SU-DHL-6 (cell line): Measurements from ENCODE around the gene MCAT.

ENCODE experiments used
- H2AFZ ChIP-seq: fragments of 200-600 bp; sonication (generic); 2 replicates; pipeline ENCODE4 v1.6.1; 2014; ENCODE audit warnings: low read depth, mild to moderate bottlenecking, moderate library complexity, mixed read lengths, antibody characterized with exemption, low read length; ENCODE audit not compliant: severe bottlenecking
- H3F3A ChIP-seq: fragments of 200-600 bp; shearing (Covaris generic); 2 replicates; pipeline ENCODE4 v1.6.0; 2016; ENCODE audit warnings: antibody characterized with exemption, mild to moderate bottlenecking; ENCODE audit not compliant: insufficient read depth
- H3K27ac ChIP-seq: fragments of 200-600 bp; sonication (generic); 2 replicates; pipeline ENCODE4 v1.5.1; 2016; ENCODE audit warnings: low read depth, mild to moderate bottlenecking, low read length, moderate library complexity, mixed read lengths
- H3K27me3 ChIP-seq: fragments of 200-600 bp; sonication (generic), shearing (Covaris generic); 2 replicates; pipeline ENCODE4 v1.6.0; 2014; ENCODE audit warnings: mild to moderate bottlenecking, low read length
- H3K36me3 ChIP-seq: fragments of 200-600 bp; sonication (generic); 2 replicates; pipeline ENCODE4 v1.6.1; 2014; ENCODE audit warnings: mild to moderate bottlenecking, low read length, mixed read lengths
- H3K4me2 ChIP-seq: fragments of 300-600, 200-600 bp; shearing (Covaris generic), sonication (generic); 2 replicates; pipeline ENCODE4 v1.6.0; 2014; ENCODE audit warnings: low read length, low read depth, mild to moderate bottlenecking; ENCODE audit not compliant: poor library complexity, severe bottlenecking
- H3K4me3 ChIP-seq: fragments of 200-600 bp; sonication (generic); 2 replicates; pipeline ENCODE4 v1.5.1; 2014; ENCODE audit warnings: antibody characterized with exemption, low read length, mild to moderate bottlenecking, mixed read lengths; ENCODE audit not compliant: insufficient read depth, poor library complexity, severe bottlenecking
- H3K79me2 ChIP-seq: fragments of 200-600 bp; sonication (generic); 2 replicates; pipeline ENCODE4 v1.6.1; 2014; ENCODE audit warnings: mild to moderate bottlenecking, low read length, moderate library complexity; ENCODE audit not compliant: insufficient read depth
- H3K9ac ChIP-seq: fragments of 200-600 bp; sonication (generic); 2 replicates; pipeline ENCODE4 v1.7.0; 2014; ENCODE audit warnings: mild to moderate bottlenecking, low read length
- H3K9me2 ChIP-seq: fragments of 200-600 bp; sonication (generic); replicated peaks from 2 replicates; pipeline ENCODE4 v1.6.1; 2014; ENCODE audit warnings: low read length; ENCODE audit not compliant: insufficient read depth
- H3K9me3 ChIP-seq: fragments of 200-600 bp; sonication (generic); 2 replicates; pipeline ENCODE4 v1.6.1; 2014; ENCODE audit warnings: low read length, mixed read lengths; ENCODE audit not compliant: insufficient read depth
- H4K20me1 ChIP-seq: fragments of 200-600 bp; sonication (generic); 2 replicates; pipeline ENCODE4 v1.6.1; 2014; ENCODE audit warnings: low read depth, mild to moderate bottlenecking, antibody characterized with exemption, low read length, moderate library complexity, mixed read lengths
- CTCF ChIP-seq: fragments of 200-600 bp; sonication (generic); IDR thresholded peaks from one replicate; pipeline ENCODE4 v1.5.1; 2017; ENCODE audit warnings: antibody characterized with exemption, mild to moderate bottlenecking, low read length, moderate library complexity; ENCODE audit not compliant: insufficient read depth, poor library complexity, severe bottlenecking
- EZH2phosphoT487 ChIP-seq: fragments of 200-600 bp; sonication (generic), shearing (Covaris generic); conservative IDR thresholded peaks from 2 replicates; pipeline ENCODE4 v1.6.1; 2018; ENCODE audit warnings: mild to moderate bottlenecking, antibody characterized with exemption, low read length, moderate library complexity, mixed read lengths

MCAT gene

GRCh38 chr22:43183496-43184277 lies 40.5 kb upstream of the MCAT start:
- Histone ChIP-seq H3K27ac (no peak overlapping the region), H3K79me2 (peaks cover 14% of the 10 kb centered on the region)

GRCh38 chr22:43182726-43183125 lies 39.5 kb upstream of the MCAT start:
- Histone ChIP-seq H3K9me3 (no peaks in the 10 kb centered on the region), H3K36me3 (no peaks in the 10 kb centered on the region), H3K9me2 (no peaks in the 10 kb centered on the region), H3K4me2 (no peak overlapping the region), H3K9ac (no peak overlapping the region), H2AFZ (no peak overlapping the region), H3K27ac (no peak overlapping the region), H3K27me3 (no peaks in the 10 kb centered on the region), H3F3A (no peaks in the 10 kb centered on the region), H3K4me3 (no peak overlapping the region), H3K79me2 (peaks cover 14% of the 10 kb centered on the region), H4K20me1 (no peaks in the 10 kb centered on the region)
- no peak for TF ChIP-seq EZH2phosphoT487
- no peak for TF ChIP-seq CTCF

More at GRCh38 chr22:43183496-43184277, 40.5 kb upstream of the MCAT start:
- Histone ChIP-seq H3F3A (no peaks in the 10 kb centered on the region), H3K36me3 (no peaks in the 10 kb centered on the region), H3K9me3 (no peaks in the 10 kb centered on the region), H3K4me3 (no peak overlapping the region), H3K27me3 (no peaks in the 10 kb centered on the region), H3K9ac (no peak overlapping the region), H2AFZ (no peak overlapping the region), H4K20me1 (no peaks in the 10 kb centered on the region), H3K9me2 (no peaks in the 10 kb centered on the region), H3K4me2 (no peak overlapping the region)
- TF ChIP-seq CTCF, result no peak
- TF ChIP-seq EZH2phosphoT487, result no peak

- no peak overlapping the region for H3K27ac ChIP-seq
- H3K9me3 ChIP-seq, result no peaks in the 10 kb centered on the region
- peaks cover 14% of the 10 kb centered on the region for H3K79me2 ChIP-seq
- no peaks in the 10 kb centered on the region for H3K27me3 ChIP-seq
- no peaks in the 10 kb centered on the region for H3K36me3 ChIP-seq
- H4K20me1 ChIP-seq, result no peaks in the 10 kb centered on the region
- no peaks in the 10 kb centered on the region for H3K9me2 ChIP-seq
- H3K9ac ChIP-seq, result no peak overlapping the region
- TF ChIP-seq EZH2phosphoT487, result no peak
- no peak for TF ChIP-seq CTCF
- H3K4me2 ChIP-seq, result no peak overlapping the region
- no peaks in the 10 kb centered on the region for H3F3A ChIP-seq
- H2AFZ ChIP-seq, result no peak overlapping the region
- H3K4me3 ChIP-seq, result no peak overlapping the region
Measured at GRCh38 chr22:43182118-43182517, 38.9 kb upstream of the MCAT start.
